Keratinocyte (primary cell): ENCODE measurements around the gene CHST15.

Source experiments
- CTCF ChIP-seq, 3 experiments: IDR thresholded peaks in 1 of 3; conservative IDR thresholded peaks in 1 of 3; optimal IDR thresholded peaks in 1 of 3; 2 replicates in 2 of 3; 3 replicates in 1 of 3; pipeline versions ENCODE3 to v1.5.1; 2011; ENCODE audit warnings: low read length in 3 of 3, mild to moderate bottlenecking in 3 of 3, moderate library complexity in 2 of 3, control low read depth in 1 of 3, inconsistent platforms in 1 of 3; ENCODE audit not compliant: insufficient read depth in 2 of 3; ENCODE audit errors: extremely low read depth in 1 of 3
- EZH2 ChIP-seq: IDR thresholded peaks from one replicate; pipeline ENCODE4 v1.6.1; 2012; ENCODE audit warnings: inconsistent platforms, mild to moderate bottlenecking, low read length, moderate library complexity

- no peak for TF ChIP-seq CTCF (optimal IDR thresholded peaks at IDR 0.05 in 1 of 3, IDR thresholded peaks at IDR 0.05 in 1 of 3, conservative IDR thresholded peaks at IDR 0.05 in 1 of 3; ENCODE audit: extremely low read depth in 1 of 3, insufficient read depth in 2 of 3, low read length in 3 of 3)
- TF ChIP-seq EZH2 = no peak
Observed at GRCh38 chr10:124073978-124074377, 19.4 kb downstream of the CHST15 start.
